Measurements from ENCODE around the gene KCNK13.
"Not testable (repeated sequence)": the region's sequence is repeated elsewhere in the genome, so short reads cannot be mapped to it uniquely, and the experiment has no call there.

The KCNK13 gene

GRCh38 chr14:90193925-90194324, 132.1 kb downstream of the KCNK13 start:
- peak; percentile 22 for DNase-seq (ENCODE audit: low spot score)

- no peak for DNase-seq (ENCODE audit: low spot score)
These were observed 132.9 kb downstream of the KCNK13 start for GRCh38 chr14:90194706-90195105.

- no peak for DNase-seq (ENCODE audit: low spot score)
These were observed 136.8 kb downstream of the KCNK13 start for GRCh38 chr14:90198541-90199060.

GRCh38 chr14:90200546-90200945, 138.8 kb downstream of the KCNK13 start:
- DNase-seq (ENCODE audit: low spot score), result not testable (repeated sequence)

- DNase-seq (ENCODE audit: low spot score), result no peak
These were observed 139.6 kb downstream of the KCNK13 start for GRCh38 chr14:90201344-90201743.

- DNase-seq (ENCODE audit: low spot score), result no peak
These were observed 142.7 kb downstream of the KCNK13 start for GRCh38 chr14:90204516-90204915.

GRCh38 chr14:90213099-90213748, 151.4 kb downstream of the KCNK13 start:
- DNase-seq (ENCODE audit: low spot score), result no peak

GRCh38 chr14:90228478-90228877, 166.7 kb downstream of the KCNK13 start:
- no peak for DNase-seq (ENCODE audit: low spot score)

GRCh38 chr14:90229942-90230341, 168.1 kb downstream of the KCNK13 start:
- DNase-seq (ENCODE audit: low spot score), result not testable (repeated sequence)
